ENCODE measurements around the gene FBLN5.
A peak's percentile ranks its signal among the peaks of the same experiment; 100 is the strongest.
"Not testable (repeated sequence)": the region's sequence is repeated elsewhere in the genome, so short reads cannot be mapped to it uniquely, and the experiment has no call there.

FBLN5 gene

DNA sequence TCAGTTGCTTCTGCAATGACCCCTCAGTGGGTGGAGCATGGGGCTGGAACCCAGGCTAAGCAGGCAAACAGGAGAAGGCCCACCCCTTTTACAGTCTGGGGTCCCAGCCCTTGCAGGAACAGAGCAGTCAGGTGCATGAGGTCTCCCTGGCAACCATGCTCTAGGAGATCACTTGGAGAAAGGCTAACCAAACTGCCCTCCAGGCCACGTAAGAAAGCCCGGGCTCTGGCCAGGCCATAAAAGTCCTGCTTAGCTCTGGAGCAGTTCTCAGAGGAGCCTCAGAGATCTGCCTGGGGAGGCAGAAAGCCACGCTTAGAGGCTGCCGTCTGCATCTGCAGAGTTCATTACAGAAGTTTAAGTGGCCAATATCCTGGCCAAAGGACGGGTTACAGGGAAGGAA lies 65.1 kb downstream of the FBLN5 start:
- DNase-seq, result no peak

DNA sequence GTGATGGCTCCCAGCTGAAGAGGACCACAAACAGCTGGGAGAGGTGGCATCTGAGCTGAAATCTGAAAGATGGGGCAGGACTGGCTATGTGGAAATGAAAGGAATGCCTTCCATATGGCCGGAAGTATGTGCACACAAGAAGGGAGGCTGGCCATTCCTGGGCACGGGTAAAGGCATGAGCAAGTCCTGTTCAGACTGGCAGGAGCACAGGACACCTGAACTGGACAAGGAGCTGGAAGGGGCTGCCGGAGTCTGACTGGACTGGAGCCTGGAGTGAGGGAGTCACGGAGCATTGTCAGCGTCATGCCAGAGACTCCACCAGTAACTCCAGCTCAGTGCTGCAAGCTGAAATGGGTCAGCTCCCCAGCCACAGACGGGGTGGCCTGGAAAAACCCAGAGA lies 68.3 kb downstream of the FBLN5 start:
- DNase-seq, result no peak

DNA sequence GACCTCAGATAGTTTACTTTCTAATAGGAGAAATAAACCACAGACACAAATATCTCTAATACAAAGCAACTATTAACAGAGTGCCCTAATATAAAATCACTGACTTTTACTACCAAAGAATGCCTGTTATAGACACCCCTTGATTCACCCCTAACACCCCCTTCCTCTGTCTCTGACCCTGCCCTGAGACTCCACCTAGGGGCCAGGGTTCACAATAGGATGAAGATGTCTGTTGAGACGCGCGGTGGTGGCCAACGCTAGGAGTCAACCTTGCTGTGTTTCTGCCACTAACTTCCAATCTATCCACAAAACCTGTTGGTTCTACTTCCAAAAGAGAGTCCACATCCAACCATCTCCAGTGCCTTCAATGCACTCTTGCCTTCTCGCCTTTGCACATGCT lies 69.2 kb downstream of the FBLN5 start:
- DNase-seq, result no peak

DNA sequence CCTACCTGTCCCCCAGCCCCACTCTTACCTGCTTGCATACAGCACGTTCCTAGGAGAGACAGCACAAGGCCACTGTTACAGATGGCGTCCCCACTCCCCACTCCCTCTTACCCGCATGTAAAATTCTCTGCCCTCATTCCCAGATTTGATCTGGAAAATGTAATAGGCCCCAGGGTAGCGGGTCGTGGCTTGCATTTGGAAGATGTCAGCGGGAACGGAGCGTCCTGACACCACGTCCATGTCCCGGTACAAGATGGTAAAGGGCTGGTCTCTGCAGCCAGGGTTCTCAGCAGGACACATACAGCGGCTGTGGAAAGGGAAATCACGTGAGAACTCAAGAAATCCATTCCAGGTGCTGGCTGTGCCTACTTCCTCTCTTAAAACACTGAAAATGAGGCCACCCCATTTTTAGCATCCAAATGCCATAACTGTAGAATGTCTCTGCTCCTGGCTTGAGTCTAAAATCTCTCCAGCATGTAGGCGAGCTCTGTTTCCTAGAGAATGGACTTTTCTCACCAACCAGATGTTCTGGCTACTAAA lies 70.0 kb downstream of the FBLN5 start:
- no peak for DNase-seq

DNA sequence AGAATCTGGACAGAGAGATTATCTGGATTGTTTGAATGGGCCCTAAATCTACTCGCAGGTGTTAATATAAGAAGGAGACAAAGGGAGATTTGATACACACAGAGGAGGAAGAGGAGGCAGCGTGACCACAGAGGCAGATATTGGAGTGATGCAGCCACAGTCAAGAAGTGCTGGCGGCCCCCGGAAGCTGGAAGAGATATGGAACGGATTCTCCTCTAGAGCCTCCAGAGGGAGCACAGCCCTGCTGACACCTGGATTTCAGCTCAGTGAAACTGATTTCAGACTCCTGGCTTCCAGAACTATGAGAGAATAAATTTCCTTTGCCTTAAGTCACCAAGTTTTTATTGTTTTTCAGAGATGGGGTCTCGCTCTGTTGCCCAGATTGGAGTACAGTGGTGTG lies 71.0 kb downstream of the FBLN5 start:
- no peak for DNase-seq

DNA sequence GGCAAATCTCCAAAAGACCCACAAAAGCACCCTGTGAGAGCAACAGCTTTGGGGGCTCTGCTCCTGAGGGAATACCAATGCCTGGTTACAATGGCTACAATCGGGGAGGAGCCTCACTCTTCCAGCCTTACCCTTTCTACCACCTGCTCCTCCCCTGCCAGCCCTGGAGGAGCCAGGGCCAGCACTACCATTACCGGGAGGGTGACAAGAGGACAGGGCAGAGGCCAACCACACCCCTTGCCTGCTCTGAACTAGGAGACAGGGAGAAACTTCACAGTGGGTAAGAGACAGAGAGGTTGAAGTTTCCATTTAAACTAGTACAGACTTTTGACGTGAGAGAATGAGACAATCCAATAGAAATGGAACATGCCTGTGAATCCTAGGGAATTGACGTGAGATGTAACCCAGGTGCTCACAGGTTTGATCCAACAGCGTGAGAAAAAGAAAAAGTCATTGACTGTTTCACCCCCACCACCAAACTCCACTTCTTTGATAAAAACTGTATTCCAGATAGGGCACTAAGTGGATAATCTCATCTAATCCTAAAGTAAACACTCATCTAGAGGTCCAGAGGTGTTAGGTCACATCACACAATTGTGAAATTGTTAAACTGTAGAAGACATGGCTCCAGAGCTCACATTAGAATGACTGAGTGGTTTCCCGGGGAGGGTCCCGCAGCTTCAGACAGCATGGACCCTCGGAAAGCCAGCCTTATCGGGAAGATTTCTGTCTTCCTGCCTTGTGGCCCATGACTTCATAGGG lies 71.8 kb downstream of the FBLN5 start:
- no peak for DNase-seq

DNA sequence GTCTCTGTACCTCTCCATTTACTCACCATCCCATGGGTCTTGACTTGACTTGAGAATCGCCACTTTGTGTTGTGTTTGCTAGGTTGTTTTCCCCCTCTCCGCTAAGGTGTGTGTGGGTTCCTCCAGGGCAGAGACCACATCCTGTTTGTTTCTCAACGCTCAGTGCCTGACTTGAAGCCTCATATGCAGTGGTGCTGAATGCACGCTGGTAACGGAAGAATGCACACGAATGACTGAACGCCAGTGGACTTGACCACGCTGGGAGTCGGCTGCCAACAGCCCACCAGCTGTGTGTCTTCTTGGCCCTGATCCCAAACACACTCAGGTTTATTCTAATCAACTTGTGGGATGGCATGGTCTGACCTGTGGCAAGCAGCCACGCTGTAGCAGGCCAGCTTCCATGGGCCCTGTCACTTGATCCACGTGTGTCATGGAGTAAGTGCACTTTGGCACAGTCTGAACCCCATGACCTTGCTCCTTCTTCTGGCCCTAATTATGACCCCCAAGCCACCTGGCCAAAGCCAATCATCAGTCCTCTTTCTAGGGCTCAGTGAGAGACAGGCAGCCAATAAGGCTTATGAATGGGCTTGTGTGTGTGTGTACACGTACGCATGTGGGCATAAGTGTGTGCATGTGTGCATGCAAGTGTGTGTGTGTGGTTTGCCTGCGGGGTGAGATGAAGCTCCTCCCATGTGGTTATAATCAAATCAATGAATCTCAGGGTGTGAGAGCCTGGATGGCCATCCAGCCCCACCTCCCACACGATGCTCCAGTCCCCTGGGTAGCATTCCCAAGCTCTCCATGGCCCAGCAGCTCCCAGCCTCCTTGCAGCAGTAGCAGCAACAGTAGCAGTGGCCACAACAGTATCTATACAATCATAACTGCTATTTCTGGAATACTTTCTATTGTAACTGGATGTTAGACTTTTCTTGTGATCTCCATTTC lies 73.8 kb downstream of the FBLN5 start:
- peak; percentile 83 to 87 for DNase-seq

DNA sequence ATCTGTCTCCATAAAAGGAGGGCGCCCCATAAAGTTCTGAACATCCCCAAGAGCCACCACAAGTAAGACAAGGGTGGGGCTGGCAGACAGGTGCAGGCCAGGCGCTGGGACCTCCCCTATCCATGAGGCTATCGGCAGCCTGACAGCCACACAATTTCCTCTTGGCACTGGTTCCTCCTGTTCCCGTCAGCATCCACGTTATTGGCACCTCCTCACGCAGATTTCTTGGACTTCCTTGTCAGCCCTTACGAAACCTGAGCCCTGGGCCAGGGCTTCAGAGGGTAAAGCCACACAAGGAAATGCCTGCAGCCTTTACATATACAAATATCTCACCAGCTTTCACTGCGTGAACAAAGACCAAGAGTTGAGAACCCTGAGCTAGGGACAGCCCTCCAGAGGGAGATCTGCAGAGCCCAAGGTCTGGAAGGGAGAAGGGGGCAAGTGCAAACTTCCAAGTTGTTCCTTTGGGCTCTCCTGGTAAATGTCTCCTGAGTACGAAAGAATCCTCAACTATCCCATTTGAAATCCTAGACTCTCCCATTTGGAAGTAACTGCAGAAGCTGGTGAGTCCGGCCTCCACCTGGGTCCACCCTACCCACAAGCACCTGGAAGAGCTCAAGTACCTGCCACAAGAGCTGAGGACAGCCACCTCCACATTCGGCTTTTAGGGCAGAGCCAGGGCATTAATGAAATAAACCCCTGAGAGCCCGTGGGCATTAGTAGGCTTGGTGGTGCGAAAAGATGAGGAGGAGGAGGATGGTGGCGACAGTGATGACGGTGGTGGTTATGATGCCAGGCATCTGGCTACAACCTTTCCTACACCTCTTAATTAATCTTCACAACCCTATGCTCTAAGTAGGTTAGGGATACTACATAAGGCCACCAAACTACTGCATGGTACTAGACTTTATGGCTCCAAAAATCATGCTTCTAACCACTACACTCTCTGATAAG lies 74.7 kb downstream of the FBLN5 start:
- peak; percentile 61 to 66 for DNase-seq

DNA sequence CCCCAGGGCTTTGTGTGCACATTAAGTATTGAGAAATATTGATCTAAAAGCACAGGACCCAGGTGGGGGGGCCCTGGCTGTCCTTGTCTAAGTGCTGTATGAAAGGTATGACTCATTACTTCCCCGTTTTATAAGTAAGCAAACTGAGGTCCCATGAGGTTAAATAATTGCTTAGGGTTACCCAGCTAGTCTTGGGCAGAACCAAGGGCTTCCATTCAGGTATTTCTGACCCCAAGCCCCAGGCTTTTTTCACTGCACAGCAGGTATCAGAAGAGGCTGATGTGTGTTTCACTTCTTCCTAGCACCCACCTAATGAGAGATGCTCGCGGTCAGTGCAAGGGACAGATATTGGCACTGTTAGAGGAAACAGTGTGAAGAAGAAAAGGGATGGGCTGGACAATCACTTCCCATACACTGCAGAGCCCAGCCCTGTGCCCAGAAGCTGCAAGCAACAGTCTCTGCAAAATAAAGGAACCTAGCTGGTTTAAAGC lies 75.4 kb downstream of the FBLN5 start:
- DNase-seq, result peak; percentile 34 to 36

DNA sequence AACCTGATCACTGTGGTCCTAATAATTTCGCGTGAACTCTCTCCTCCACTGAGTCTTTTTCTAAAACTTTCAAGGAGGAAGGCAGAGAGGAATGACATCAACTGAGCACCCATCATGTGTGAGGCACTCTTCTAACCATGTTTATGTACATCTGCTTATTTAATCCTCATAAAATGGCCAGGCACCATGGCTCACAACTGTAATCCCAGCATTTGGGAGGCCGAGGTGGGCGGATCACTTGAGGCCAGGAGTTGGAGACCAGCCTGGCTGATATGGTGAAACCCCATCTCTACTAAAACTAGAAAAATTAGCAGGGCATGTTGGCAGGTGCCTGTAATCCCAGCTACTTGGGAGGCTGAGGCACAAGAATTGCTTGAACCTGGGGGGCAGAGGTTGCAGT lies 76.1 kb downstream of the FBLN5 start:
- DNase-seq, result not testable (repeated sequence)

DNA sequence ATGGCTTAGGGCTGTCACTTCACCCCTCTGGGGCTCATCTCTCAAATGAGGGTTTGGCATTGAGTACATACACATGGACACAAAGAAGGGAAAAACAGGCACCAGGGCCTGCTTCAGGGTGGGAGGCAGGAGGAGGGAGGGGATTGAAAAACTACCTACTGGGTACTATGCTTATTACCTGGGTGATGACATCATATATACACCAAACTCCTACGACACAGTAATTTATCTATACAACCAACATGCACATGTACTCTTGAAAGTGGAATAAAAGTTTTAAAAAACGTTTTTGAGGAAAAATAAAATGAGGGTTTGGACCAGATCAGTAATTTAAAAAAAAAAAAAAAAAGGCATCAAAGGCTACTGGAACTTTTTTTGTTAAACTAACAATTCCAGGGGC lies 76.6 kb downstream of the FBLN5 start:
- no peak for DNase-seq

DNA sequence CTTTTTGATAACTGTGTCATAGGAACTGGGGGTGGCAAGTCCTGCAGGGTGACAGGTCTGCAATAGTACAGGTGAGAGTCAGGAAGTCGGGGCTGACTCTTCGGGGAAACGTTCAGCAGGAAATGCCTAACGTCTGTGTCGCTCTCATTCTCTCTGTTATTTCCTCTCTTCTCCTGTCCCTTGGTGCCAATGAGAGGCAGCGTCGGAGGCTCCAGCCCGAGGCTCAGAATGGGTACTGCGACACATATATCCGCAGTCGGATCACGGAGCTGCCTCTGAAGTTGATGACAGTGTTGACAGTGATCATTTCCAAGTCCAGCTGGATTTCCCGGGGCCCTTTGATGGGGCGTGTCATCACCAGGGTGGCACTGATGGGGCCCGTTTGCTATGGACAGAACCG lies 77.5 kb downstream of the FBLN5 start:
- peak; percentile 82 to 84 for DNase-seq

DNA sequence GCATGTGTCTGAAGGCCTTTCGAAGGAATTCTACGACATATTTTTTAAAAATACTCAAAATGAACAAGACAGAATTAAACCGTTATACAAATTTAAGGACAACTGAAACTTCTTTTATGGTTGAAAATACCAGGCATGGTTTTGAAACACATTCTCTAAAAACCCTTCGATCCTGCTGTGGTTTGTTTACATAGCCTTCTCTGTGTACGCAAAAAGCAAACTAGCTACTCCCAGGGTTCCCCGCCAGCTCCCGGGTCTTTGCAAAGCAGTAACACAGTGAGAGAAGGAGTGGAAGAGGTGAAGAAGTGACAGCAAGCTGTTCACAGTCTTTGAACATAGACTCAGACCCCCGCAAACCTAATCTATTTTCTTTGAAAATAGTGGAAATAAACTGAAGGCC lies 77.9 kb downstream of the FBLN5 start:
- no peak for DNase-seq

DNA sequence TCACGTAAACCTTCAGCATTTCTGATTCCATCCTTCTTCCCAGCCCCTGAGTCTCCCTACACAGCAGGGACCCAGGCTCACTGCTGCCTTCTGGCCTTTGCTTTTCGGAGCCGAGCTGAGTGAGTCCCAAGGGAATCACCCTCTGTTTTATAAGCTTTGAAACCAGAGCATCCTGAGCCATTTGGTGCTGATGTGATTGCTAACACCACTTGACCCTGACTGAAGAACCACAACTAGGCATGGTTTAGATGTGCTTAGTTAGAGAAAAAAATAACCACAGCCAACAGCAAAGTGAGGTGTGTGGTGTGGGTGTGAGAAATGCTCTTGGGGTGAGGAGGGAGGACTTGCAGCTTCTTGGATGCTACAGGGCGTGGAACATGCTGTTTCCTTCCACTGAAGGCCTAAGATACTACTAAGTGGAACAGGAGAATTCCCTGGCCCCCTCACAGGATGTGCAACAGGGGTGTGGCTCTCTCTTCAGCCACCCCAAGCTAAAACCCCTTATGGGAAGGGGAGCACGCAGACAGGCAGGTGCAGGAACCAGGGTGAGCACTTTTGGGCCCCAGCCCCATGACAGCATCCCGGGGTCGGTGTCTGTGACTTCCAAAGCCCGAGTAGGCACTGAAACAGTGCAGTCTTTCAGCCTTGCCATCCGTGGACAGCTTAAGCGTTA lies 80.0 kb downstream of the FBLN5 start, which contains the start of gene TC2N:
TC2N (minus strand) TSS at position 221 of the 673 bp plus-strand sequence. CDS start 53,767 bp downstream, outside the sequence.
- peak; percentile 58 to 75 for DNase-seq

DNA sequence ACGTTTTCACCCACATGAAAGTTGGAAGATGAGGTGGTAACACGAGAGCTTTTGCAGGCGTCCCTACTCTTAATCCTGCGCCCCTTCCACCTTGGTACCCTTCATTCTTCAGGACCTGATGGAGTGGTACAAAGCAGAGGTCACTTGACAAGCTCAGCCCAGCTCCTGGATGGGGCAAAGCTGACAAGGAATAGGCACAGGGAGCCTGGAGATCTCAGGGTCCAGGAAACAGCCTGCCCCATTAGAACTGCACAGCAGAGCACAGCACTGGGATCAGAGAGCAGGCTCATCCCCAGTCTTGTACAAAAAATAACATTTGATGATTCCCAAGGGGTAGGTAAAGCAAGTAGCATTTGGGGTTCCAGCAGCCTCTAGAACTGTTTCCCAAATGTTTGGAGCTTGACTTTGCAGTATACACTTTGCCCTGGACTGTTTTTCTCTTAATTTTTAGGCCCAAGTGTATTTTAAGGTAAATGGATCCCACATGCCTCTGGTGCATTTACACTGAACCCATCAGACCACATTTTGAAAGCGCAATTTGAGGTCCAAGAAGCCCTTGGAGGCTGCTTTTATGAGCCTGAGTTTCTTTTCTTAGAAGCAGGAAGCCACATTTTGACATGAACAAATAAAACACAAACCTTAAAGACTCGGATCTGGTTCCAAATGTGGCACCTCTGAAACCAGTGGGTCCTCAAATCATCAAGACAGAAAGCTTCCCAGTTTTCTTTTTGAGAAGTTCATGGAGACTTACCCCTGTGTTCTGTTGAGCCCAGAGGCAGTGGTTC lies 80.8 kb downstream of the FBLN5 start:
- peak in 1 of 2 donors; percentile 28 for DNase-seq

DNA sequence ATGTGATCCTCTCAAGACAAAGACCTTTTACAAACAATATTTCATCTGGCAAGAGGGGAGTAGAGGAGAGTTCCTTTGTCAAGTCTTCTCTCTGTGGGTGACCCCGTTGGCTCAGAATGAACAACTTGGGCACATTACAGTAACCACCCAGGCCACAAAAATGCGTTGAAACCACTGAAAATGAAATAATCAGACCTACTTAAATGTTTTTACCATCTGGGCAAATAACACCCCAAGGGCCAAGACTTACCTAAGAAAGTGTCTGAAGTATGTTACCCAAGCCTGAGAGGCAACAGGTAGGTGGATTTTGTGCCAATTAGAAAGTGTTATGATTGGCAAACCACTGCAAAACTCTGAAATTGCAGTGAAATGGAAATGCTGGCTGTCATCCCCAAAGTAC lies 81.4 kb downstream of the FBLN5 start:
- DNase-seq, result peak in 1 of 2 donors; percentile 29

DNA sequence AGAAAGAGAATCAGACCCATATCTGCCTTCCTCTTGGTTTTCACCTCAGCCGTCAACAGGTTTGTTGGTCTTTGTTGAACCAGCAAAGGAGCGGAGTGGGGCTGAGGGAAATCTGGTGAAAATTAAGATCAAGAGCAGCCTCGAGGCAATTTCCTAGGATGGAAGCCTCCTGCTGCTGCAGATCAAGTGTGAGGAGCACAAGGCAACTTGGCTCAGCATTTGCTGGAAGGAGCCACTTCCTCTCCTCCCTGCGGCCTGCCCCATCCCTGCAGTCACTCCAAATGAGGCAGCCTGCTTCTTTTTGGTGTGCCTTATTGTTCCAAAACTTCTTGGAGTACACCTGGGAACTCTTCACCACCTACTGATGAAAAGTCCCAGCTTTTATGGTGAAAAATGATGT lies 85.1 kb downstream of the FBLN5 start:
- DNase-seq, result no peak

DNA sequence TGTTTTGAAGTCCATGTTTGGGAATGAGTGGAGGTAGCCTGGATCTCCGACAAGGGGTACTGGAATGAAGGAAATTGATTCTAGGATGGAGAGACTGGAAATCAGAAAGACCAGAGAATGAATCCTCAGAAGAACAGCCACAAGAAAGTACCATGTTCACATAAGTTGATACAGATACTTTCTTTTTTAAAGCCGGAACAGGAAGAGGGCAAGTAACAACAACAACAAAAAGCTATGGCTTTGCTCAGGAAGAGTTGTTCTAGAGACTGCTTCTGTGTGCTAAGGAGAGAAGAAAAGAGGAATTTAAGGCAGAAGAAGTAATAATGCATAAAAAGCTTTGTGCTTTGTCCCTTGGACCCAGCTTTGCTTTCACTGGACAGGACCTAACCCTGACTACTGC lies 86.4 kb downstream of the FBLN5 start:
- peak in 1 of 2 donors; percentile 42 for DNase-seq

DNA sequence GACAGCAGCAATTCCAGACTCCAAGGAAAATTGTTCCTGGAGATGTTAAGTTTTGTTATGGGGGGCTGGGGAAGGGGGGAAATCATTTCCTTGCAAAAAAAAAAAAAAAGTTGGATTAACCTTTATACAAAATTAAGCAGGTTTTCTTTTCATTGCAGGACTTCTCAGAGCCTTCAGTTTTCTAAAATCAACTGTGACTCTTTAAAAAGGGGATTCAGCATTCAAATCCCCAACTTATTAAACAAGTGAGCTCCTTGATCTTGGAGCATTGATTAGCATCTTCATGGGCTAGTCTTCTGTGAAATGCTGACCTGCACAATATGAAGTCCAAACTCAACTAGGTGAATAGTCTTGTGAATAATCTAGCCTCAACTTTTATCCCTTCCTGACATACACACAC lies 87.3 kb downstream of the FBLN5 start:
- no peak for DNase-seq

DNA sequence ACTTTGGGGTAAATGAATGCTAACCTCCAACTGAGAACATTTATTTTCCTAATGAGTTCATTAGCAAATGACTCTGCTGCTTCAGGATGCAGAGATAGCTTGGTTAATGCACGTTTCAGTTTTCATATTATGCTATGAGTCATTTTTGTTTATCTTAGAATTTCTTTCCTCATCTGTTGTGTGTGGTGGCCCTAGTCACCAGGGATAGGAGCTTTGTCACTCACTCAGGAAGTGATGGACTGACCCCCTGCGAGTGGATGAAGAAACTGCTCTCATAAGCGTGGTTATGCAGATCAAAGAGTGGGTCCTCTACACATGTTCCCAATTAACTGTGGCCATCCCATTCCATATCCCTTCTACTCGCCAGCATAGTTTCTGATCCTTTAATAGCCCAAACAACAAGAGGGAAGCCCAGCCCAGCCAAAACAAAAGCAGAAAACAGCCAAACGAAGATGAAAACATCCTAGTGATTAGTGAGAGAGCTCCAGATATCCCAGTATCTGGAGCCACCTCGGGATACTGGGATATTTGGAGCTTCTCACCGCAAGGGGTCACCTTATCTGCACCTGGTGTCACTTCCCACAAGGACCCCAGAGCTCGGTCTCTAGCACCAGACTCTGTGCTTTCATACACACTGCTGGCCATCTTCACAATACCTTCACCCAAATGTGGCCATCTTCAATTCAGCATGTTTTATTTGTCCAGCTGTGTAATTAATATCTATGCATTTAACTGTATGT lies 88.8 kb downstream of the FBLN5 start:
- no peak for DNase-seq

Measured in CD4-positive, alpha-beta T cell treated with Interleukin-4 for 1 hour (primary cell).